Activated T-cell treated with anti-CD3 and anti-CD28 coated beads for 4 hours (primary cell): ENCODE measurements around the gene NR1D1.
"Not testable (repeated sequence)": the region's sequence is repeated elsewhere in the genome, so short reads cannot be mapped to it uniquely, and the experiment has no call there.

ENCODE experiments used
- DNase-seq: peaks from one replicate; pipeline ENCODE4 v3.0.0-alpha.2; 2020

The NR1D1 gene

GRCh38 chr17:40100419-40100668 lies at the start of gene NR1D1:
TSS of gene NR1D1 (minus strand) at chr17:40100589. CDS start at chr17:40100094, 495 bp downstream.
- no peak for DNase-seq

- DNase-seq = no peak
These were observed 48.1 kb upstream of the NR1D1 start for GRCh38 chr17:40148527-40148926.

GRCh38 chr17:40145476-40145875 lies 45.1 kb upstream of the NR1D1 start:
- no peak for DNase-seq

GRCh38 chr17:40143166-40143565 lies 42.8 kb upstream of the NR1D1 start:
- not testable (repeated sequence) for DNase-seq

GRCh38 chr17:40139566-40140058 lies 39.2 kb upstream of the NR1D1 start:
- DNase-seq = no peak

GRCh38 chr17:40135817-40136216 lies 35.4 kb upstream of the NR1D1 start:
- no peak for DNase-seq

GRCh38 chr17:40134184-40134583 lies 33.8 kb upstream of the NR1D1 start:
- no peak for DNase-seq

GRCh38 chr17:40130352-40131042 lies 30.1 kb upstream of the NR1D1 start:
- no peak for DNase-seq

GRCh38 chr17:40129498-40129897 lies 29.1 kb upstream of the NR1D1 start:
- no peak for DNase-seq

GRCh38 chr17:40124279-40125141 lies 24.1 kb upstream of the NR1D1 start:
- DNase-seq = no peak

- no peak for DNase-seq
These were observed 23.4 kb upstream of the NR1D1 start for GRCh38 chr17:40123811-40124114.

- no peak for DNase-seq
These were observed 22.8 kb upstream of the NR1D1 start for GRCh38 chr17:40122999-40123810.

- no peak for DNase-seq
These were observed 22.0 kb upstream of the NR1D1 start for GRCh38 chr17:40122136-40122998.

GRCh38 chr17:40121181-40122135 lies 21.1 kb upstream of the NR1D1 start, which contains the start of gene MSL1:
TSS of gene MSL1 (plus strand) at chr17:40121971. CDS start at chr17:40122613, 642 bp downstream.
- DNase-seq = peak; percentile 78

- no peak for DNase-seq
These were observed 14.7 kb upstream of the NR1D1 start for GRCh38 chr17:40115101-40115436.

GRCh38 chr17:40113907-40114245 lies 13.5 kb upstream of the NR1D1 start:
- no peak for DNase-seq

- DNase-seq = peak; percentile 93
These were observed 12.9 kb upstream of the NR1D1 start for GRCh38 chr17:40113110-40113906.

GRCh38 chr17:40112718-40113109 lies 12.3 kb upstream of the NR1D1 start:
- no peak for DNase-seq

- no peak for DNase-seq
These were observed 11.9 kb upstream of the NR1D1 start for GRCh38 chr17:40112191-40112711.
